ENCODE data around the gene BAHCC1.

The BAHCC1 gene

DNA sequence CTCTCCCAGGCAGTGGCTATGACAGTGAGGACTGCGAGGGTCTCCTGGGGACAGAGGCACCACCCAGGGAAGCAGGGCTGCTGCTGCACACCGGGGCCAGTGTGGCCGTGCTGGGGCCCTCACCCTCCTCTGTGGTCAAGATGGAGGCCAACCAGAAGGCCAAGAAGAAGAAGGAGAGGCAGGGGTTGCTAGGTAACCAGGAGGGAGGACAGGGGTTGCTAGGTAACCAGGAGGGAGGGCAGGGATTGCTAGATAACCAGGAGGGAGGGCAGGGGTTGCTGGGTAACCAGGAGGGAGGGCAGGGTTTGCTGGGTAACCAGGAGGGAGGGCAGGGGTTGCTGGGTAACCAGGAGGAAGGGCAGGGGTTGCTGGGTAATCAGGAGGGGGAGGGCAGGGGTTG, 62.1 kb downstream of the BAHCC1 start:
- H3K4ac ChIP-seq (ENCODE audit: low read depth, low read length) = no peak overlapping the region
- H2BK120ac ChIP-seq (ENCODE audit: insufficient read depth, low read length, poor library complexity) = no peak overlapping the region
- H2BK12ac ChIP-seq (ENCODE audit: low read length) = no peak overlapping the region
- H3K14ac ChIP-seq (ENCODE audit: low read length) = no peak overlapping the region
- no peaks in the 10 kb centered on the region for H3K79me1 ChIP-seq (ENCODE audit: low read length)
- no peaks in the 10 kb centered on the region for H3K27me3 ChIP-seq (ENCODE audit: insufficient read depth, low read length)
- H2AK5ac ChIP-seq (ENCODE audit: low read length) = no peak overlapping the region
- H3K36me3 ChIP-seq (ENCODE audit: control insufficient read depth in 1 of 2, insufficient read depth in 2 of 2, low read length in 2 of 2) = no peaks in the 10 kb centered on the region
- no peak overlapping the region for H3K4me3 ChIP-seq (ENCODE audit: low read depth, low read length)
- no peak overlapping the region for H3K18ac ChIP-seq (ENCODE audit: low read length)
- H3K9me3 ChIP-seq (ENCODE audit: insufficient read depth, low read depth, low read length) = peaks cover 3% of the 10 kb centered on the region
- H3K4me2 ChIP-seq (ENCODE audit: low read length) = no peak overlapping the region
- no peak overlapping the region for H3K27ac ChIP-seq (ENCODE audit: low read depth, low read length)
- H2AFZ ChIP-seq (ENCODE audit: insufficient read depth, low read length, poor library complexity) = no peak overlapping the region
- peaks cover 5 to 7% of the 10 kb centered on the region in 2 experiments for H3K4me1 ChIP-seq (ENCODE audit: control insufficient read depth in 1 of 2, insufficient read depth in 2 of 2, low read length in 2 of 2)
- H3K23ac ChIP-seq (ENCODE audit: low read length) = no peak overlapping the region
- no peak overlapping the region for H4K91ac ChIP-seq (ENCODE audit: low read depth, low read length)
- no peak overlapping the region for H4K8ac ChIP-seq (ENCODE audit: low read depth, low read length)
- no CpG with 5 or more reads among the region's 3 CpGs for whole genome bisulfite sequencing (ENCODE audit: extremely low coverage, insufficient coverage, insufficient read length)
- no peak overlapping the region for H2BK5ac ChIP-seq (ENCODE audit: low read depth, low read length, poor library complexity)
- H4K12ac ChIP-seq (ENCODE audit: low read depth, low read length) = no peak overlapping the region
- H3K9ac ChIP-seq (ENCODE audit: low read length) = no peak overlapping the region
- no peak for DNase-seq
- H3K79me2 ChIP-seq (ENCODE audit: control insufficient read depth, insufficient read depth, low read length, poor library complexity) = no peaks in the 10 kb centered on the region

- no CpG with 5 or more reads among the region's 25 CpGs for WGBS (ENCODE audit: extremely low coverage, insufficient coverage, insufficient read length)
- Histone ChIP-seq H4K8ac (ENCODE audit: low read depth, low read length) (no peak overlapping the region), H3K79me2 (ENCODE audit: control insufficient read depth, insufficient read depth, low read length, poor library complexity) (no peaks in the 10 kb centered on the region), H3K27ac (ENCODE audit: low read depth, low read length) (no peak overlapping the region), H3K27me3 (ENCODE audit: insufficient read depth, low read length) (no peaks in the 10 kb centered on the region), H2BK120ac (ENCODE audit: insufficient read depth, low read length, poor library complexity) (no peak overlapping the region), H3K23ac (ENCODE audit: low read length) (no peak overlapping the region), H2AFZ (ENCODE audit: insufficient read depth, low read length, poor library complexity) (no peak overlapping the region), H4K12ac (ENCODE audit: low read depth, low read length) (no peak overlapping the region), H3K14ac (ENCODE audit: low read length) (no peak overlapping the region), H3K4me3 (ENCODE audit: low read depth, low read length) (no peak overlapping the region), H3K36me3 (ENCODE audit: control insufficient read depth in 1 of 2, insufficient read depth in 2 of 2, low read length in 2 of 2) (no peaks in the 10 kb centered on the region), H3K79me1 (ENCODE audit: low read length) (no peaks in the 10 kb centered on the region), H2AK5ac (ENCODE audit: low read length) (no peak overlapping the region), H4K91ac (ENCODE audit: low read depth, low read length) (no peak overlapping the region), H3K4me2 (ENCODE audit: low read length) (no peak overlapping the region), H3K4ac (ENCODE audit: low read depth, low read length) (no peak overlapping the region), H2BK5ac (ENCODE audit: low read depth, low read length, poor library complexity) (no peak overlapping the region), H3K4me1 (ENCODE audit: control insufficient read depth in 1 of 2, insufficient read depth in 2 of 2, low read length in 2 of 2) (peaks cover 5 to 7% of the 10 kb centered on the region in 2 experiments), H3K9ac (ENCODE audit: low read length) (no peak overlapping the region), H2BK12ac (ENCODE audit: low read length) (no peak overlapping the region), H3K9me3 (ENCODE audit: insufficient read depth, low read depth, low read length) (peaks cover 5% of the 10 kb centered on the region), H3K18ac (ENCODE audit: low read length) (no peak overlapping the region)
- no peak for DNase-seq
These were observed 62.8 kb downstream of the BAHCC1 start for GRCh38 chr17:81457917-81458555.

DNA sequence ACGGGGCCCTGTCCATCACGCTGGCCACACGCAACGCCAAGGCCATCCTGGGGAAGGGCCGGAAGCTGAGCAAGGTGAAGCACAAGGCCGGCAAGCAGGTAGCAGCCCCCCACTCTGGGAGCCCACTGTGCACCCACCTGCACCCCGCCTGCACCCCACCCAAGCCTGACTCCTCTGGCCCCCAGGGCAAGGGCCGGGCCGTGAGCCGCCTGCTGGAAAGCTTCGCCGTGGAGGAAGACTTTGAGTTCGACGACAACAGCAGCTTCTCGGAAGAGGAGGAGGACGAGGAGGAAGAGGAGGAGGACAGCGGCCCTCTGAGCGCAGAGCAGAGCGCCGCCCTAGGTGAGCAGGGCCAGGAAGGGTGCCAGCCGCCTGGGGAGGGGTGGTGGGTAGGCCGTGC, 63.4 kb downstream of the BAHCC1 start:
- Histone ChIP-seq H2BK120ac (ENCODE audit: insufficient read depth, low read length, poor library complexity) (no peak overlapping the region), H3K14ac (ENCODE audit: low read length) (no peak overlapping the region), H3K27ac (ENCODE audit: low read depth, low read length) (no peak overlapping the region), H2BK5ac (ENCODE audit: low read depth, low read length, poor library complexity) (no peak overlapping the region), H3K9me3 (ENCODE audit: insufficient read depth, low read depth, low read length) (peaks cover 5% of the 10 kb centered on the region), H4K8ac (ENCODE audit: low read depth, low read length) (no peak overlapping the region), H2BK12ac (ENCODE audit: low read length) (no peak overlapping the region), H4K12ac (ENCODE audit: low read depth, low read length) (no peak overlapping the region), H2AK5ac (ENCODE audit: low read length) (no peak overlapping the region), H3K23ac (ENCODE audit: low read length) (no peak overlapping the region), H3K27me3 (ENCODE audit: insufficient read depth, low read length) (no peaks in the 10 kb centered on the region), H3K36me3 (ENCODE audit: control insufficient read depth in 1 of 2, insufficient read depth in 2 of 2, low read length in 2 of 2) (no peaks in the 10 kb centered on the region), H3K79me1 (ENCODE audit: low read length) (no peaks in the 10 kb centered on the region), H3K4me1 (ENCODE audit: control insufficient read depth in 1 of 2, insufficient read depth in 2 of 2, low read length in 2 of 2) (peaks cover 5 to 7% of the 10 kb centered on the region in 2 experiments), H4K91ac (ENCODE audit: low read depth, low read length) (no peak overlapping the region), H3K4me2 (ENCODE audit: low read length) (no peak overlapping the region), H3K79me2 (ENCODE audit: control insufficient read depth, insufficient read depth, low read length, poor library complexity) (no peaks in the 10 kb centered on the region), H3K4ac (ENCODE audit: low read depth, low read length) (no peak overlapping the region), H3K9ac (ENCODE audit: low read length) (no peak overlapping the region), H3K4me3 (ENCODE audit: low read depth, low read length) (no peak overlapping the region), H3K18ac (ENCODE audit: low read length) (no peak overlapping the region), H2AFZ (ENCODE audit: insufficient read depth, low read length, poor library complexity) (no peak overlapping the region)
- no peak for DNase-seq
- no CpG with 5 or more reads among the region's 22 CpGs for WGBS (ENCODE audit: extremely low coverage, insufficient coverage, insufficient read length)

GRCh38 chr17:81459224-81459623, 64.0 kb downstream of the BAHCC1 start:
- no peaks in the 10 kb centered on the region for H3K79me2 ChIP-seq (ENCODE audit: control insufficient read depth, insufficient read depth, low read length, poor library complexity)
- whole genome bisulfite sequencing (ENCODE audit: extremely low coverage, insufficient coverage, insufficient read length) = no CpG with 5 or more reads among the region's 27 CpGs
- H3K4me1 ChIP-seq (ENCODE audit: control insufficient read depth in 1 of 2, insufficient read depth in 2 of 2, low read length in 2 of 2) = peaks cover 5 to 7% of the 10 kb centered on the region in 2 experiments
- no peak overlapping the region for H3K4ac ChIP-seq (ENCODE audit: low read depth, low read length)
- peak in 1 of 2 donors; percentile 10 for DNase-seq
- H3K79me1 ChIP-seq (ENCODE audit: low read length) = no peaks in the 10 kb centered on the region
- H3K14ac ChIP-seq (ENCODE audit: low read length) = no peak overlapping the region
- H3K36me3 ChIP-seq (ENCODE audit: control insufficient read depth in 1 of 2, insufficient read depth in 2 of 2, low read length in 2 of 2) = no peaks in the 10 kb centered on the region
- no peak overlapping the region for H3K9ac ChIP-seq (ENCODE audit: low read length)
- no peaks in the 10 kb centered on the region for H3K27me3 ChIP-seq (ENCODE audit: insufficient read depth, low read length)
- no peak overlapping the region for H3K27ac ChIP-seq (ENCODE audit: low read depth, low read length)
- no peak overlapping the region for H4K91ac ChIP-seq (ENCODE audit: low read depth, low read length)
- H2AK5ac ChIP-seq (ENCODE audit: low read length) = no peak overlapping the region
- no peak overlapping the region for H2AFZ ChIP-seq (ENCODE audit: insufficient read depth, low read length, poor library complexity)
- no peak overlapping the region for H4K12ac ChIP-seq (ENCODE audit: low read depth, low read length)
- no peak overlapping the region for H4K8ac ChIP-seq (ENCODE audit: low read depth, low read length)
- H3K4me2 ChIP-seq (ENCODE audit: low read length) = no peak overlapping the region
- no peak overlapping the region for H3K23ac ChIP-seq (ENCODE audit: low read length)
- no peak overlapping the region for H3K18ac ChIP-seq (ENCODE audit: low read length)
- H2BK120ac ChIP-seq (ENCODE audit: insufficient read depth, low read length, poor library complexity) = no peak overlapping the region
- H2BK12ac ChIP-seq (ENCODE audit: low read length) = no peak overlapping the region
- H3K4me3 ChIP-seq (ENCODE audit: low read depth, low read length) = no peak overlapping the region
- H2BK5ac ChIP-seq (ENCODE audit: low read depth, low read length, poor library complexity) = no peak overlapping the region
- peaks cover 5% of the 10 kb centered on the region for H3K9me3 ChIP-seq (ENCODE audit: insufficient read depth, low read depth, low read length)

Measured in trophoblast cell (in vitro differentiated cells and primary cell).